ENCODE measurements around the gene CAMK2A. TPM values are rescaled to one million over a fixed set of nuclear protein-coding genes. Genes with fewer than 3 reads are reported as not detected.

Gene CAMK2A
- total RNA-seq, 3 donors from 2014 or later (not counting 1 experiment from before 2014, with no cell fraction given): 0.38 TPM; not detected in 2

DNA sequence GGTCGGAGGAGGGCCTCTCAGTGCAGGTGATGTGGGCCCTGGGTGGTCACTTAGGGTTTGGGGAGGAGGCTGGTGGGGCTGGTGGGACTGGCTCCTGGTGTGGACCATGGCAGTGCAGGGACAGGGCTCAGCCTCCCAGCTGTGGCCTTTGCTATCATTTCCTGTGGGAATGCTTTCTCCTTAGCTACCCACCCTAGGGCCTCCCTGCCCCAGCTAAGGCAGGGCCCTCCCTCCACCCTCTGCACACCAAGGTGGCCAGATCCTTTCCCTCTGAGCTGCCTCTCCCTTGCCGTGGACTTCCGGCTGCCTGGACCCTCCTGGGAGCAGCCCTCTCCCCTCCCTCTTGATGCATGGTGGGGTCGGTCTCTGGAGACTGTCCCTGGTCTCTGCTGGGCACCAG, 35.9 kb upstream of the CAMK2A start:
- intact Hi-C loops (cut with micrococcal nuclease): no loop called here
- H3K9me3 Mint-ChIP-seq: no peaks in the 10 kb centered on the region
- no peak overlapping the region for H3K27ac ChIP-seq (ENCODE audit: low read length)
- no peak overlapping the region for H3K4me3 ChIP-seq (ENCODE audit: low read length)
- H3K27me3 Mint-ChIP-seq (ENCODE audit: low read depth in 2 of 2): peaks cover 0 to 5% of the 10 kb centered on the region in 2 donors
- no peaks in the 10 kb centered on the region for H3K9me3 ChIP-seq (ENCODE audit: control insufficient read depth, insufficient read depth, low read length)
- ATAC-seq (no peak), DNase-seq (no peak)
- H3K36me3 Mint-ChIP-seq: no peaks in the 10 kb centered on the region
- H3K4me3 Mint-ChIP-seq: no peak overlapping the region
- no peak overlapping the region for H3K27ac Mint-ChIP-seq
- H3K27me3 ChIP-seq (ENCODE audit: control insufficient read depth, insufficient read depth, low read length): no peaks in the 10 kb centered on the region
- TF ChIP-seq, protein P1, sequence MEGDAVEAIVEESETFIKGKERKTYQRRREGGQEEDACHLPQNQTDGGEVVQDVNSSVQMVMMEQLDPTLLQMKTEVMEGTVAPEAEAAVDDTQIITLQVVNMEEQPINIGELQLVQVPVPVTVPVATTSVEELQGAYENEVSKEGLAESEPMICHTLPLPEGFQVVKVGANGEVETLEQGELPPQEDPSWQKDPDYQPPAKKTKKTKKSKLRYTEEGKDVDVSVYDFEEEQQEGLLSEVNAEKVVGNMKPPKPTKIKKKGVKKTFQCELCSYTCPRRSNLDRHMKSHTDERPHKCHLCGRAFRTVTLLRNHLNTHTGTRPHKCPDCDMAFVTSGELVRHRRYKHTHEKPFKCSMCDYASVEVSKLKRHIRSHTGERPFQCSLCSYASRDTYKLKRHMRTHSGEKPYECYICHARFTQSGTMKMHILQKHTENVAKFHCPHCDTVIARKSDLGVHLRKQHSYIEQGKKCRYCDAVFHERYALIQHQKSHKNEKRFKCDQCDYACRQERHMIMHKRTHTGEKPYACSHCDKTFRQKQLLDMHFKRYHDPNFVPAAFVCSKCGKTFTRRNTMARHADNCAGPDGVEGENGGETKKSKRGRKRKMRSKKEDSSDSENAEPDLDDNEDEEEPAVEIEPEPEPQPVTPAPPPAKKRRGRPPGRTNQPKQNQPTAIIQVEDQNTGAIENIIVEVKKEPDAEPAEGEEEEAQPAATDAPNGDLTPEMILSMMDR (IDR thresholded peaks at IDR 0.05): no peak
- H3K36me3 ChIP-seq (ENCODE audit: control insufficient read depth, insufficient read depth, low read length): no peaks in the 10 kb centered on the region
- H3K4me1 Mint-ChIP-seq: peaks cover 7 to 8% of the 10 kb centered on the region in 2 donors
- 86% methylated on average over 4 of the region's 4 CpGs for WGBS (ENCODE audit: insufficient coverage)
- H3K4me1 ChIP-seq (ENCODE audit: control insufficient read depth, insufficient read depth, low read length): peaks cover 10% of the 10 kb centered on the region

DNA sequence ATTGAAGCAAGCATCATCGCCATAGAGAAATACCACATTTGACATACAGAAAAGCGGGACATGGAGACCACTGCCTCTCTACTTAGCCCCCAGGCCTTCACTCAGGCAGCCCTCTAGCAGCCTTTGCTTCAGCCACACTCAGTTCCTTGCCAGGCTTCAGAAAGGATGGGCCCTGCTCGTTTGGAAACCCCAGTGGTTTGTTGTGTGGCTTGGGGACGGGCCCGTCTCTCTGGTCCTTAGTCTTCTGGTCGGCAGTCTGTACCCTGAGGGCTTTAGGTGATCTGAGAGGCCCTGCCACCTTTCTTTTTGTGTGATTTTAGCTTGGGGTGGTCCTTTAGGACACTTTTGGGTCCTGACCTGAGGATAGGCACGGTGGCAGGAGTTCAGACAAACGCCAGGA, 34.2 kb upstream of the CAMK2A start:
- intact Hi-C loops (cut with micrococcal nuclease): no loop called here
- no peaks in the 10 kb centered on the region for H3K36me3 ChIP-seq (ENCODE audit: control insufficient read depth, insufficient read depth, low read length)
- H3K9me3 ChIP-seq (ENCODE audit: control insufficient read depth, insufficient read depth, low read length): no peaks in the 10 kb centered on the region
- Mint-ChIP-seq H3K36me3 (no peaks in the 10 kb centered on the region), H3K27ac (no peak overlapping the region), H3K4me1 (peaks cover 7 to 8% of the 10 kb centered on the region in 2 donors), H3K4me3 (no peak overlapping the region), H3K9me3 (no peaks in the 10 kb centered on the region), H3K27me3 (ENCODE audit: low read depth in 2 of 2) (peaks cover 0 to 1% of the 10 kb centered on the region in 2 donors)
- no peaks in the 10 kb centered on the region for H3K4me1 ChIP-seq (ENCODE audit: control insufficient read depth, insufficient read depth, low read length)
- 74% methylated on average over 8 of the region's 8 CpGs for WGBS (ENCODE audit: insufficient coverage)
- H3K27ac ChIP-seq (ENCODE audit: low read length): no peak overlapping the region
- DNase-seq (no peak), ATAC-seq (no peak)
- TF ChIP-seq, protein P1 (IDR thresholded peaks at IDR 0.05): no peak
- no peak overlapping the region for H3K4me3 ChIP-seq (ENCODE audit: low read length)
- no peaks in the 10 kb centered on the region for H3K27me3 ChIP-seq (ENCODE audit: control insufficient read depth, insufficient read depth, low read length)

DNA sequence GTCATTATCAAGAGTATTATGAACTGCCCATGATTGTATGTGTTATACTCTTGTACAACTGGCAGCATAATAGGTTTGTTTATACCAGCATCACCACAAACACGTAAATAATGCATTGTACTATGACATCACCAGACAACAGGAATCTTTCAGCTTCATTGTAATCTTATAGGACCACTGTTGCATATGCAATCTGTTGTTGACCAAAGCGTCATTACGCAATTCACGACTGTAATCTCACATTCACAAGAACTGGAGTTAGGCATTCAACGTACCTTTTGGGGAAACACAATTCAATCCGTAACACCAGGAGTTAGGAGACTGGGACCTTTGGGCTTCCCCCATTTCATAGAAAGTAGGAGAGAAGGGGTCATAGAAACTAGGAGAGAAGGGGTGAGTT, 33.5 kb upstream of the CAMK2A start:
- Histone ChIP-seq H3K36me3 (ENCODE audit: control insufficient read depth, insufficient read depth, low read length) (no peaks in the 10 kb centered on the region), H3K27ac (ENCODE audit: low read length) (no peak overlapping the region), H3K9me3 (ENCODE audit: control insufficient read depth, insufficient read depth, low read length) (no peaks in the 10 kb centered on the region), H3K27me3 (ENCODE audit: control insufficient read depth, insufficient read depth, low read length) (no peaks in the 10 kb centered on the region), H3K4me1 (ENCODE audit: control insufficient read depth, insufficient read depth, low read length) (no peaks in the 10 kb centered on the region), H3K4me3 (ENCODE audit: low read length) (no peak overlapping the region)
- no peak overlapping the region for H3K4me3 Mint-ChIP-seq
- H3K9me3 Mint-ChIP-seq: no peaks in the 10 kb centered on the region
- no peak overlapping the region for H3K27ac Mint-ChIP-seq
- WGBS (ENCODE audit: insufficient coverage): 93% methylated on average over 6 of the region's 6 CpGs
- no peaks in the 10 kb centered on the region for H3K27me3 Mint-ChIP-seq (ENCODE audit: low read depth in 2 of 2)
- TF ChIP-seq, protein P1 (IDR thresholded peaks at IDR 0.05): no peak
- peaks cover 7 to 8% of the 10 kb centered on the region in 2 donors for H3K4me1 Mint-ChIP-seq
- intact Hi-C loops (cut with micrococcal nuclease): no loop called here
- DNase-seq (no peak), ATAC-seq (no peak)
- no peaks in the 10 kb centered on the region for H3K36me3 Mint-ChIP-seq

DNA sequence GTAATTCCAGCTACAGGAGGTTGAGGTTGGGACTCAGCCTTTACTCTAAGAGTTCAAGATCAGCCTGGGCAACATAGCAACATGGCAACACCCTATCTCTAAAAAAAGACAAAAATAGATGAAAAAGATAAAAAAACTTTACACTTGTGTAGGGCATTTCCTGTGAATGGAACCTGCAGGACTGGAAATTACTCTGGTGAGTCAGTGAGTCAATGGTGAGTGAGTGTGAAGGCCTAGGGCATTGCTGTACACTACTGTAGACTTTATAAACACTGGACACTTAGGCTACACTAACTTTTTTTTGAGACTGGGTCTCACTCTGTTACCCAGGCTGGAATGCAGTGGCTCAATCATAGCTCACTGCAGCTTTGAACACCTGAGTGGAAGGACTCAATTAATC, 32.6 kb upstream of the CAMK2A start:
- Histone ChIP-seq H3K9me3 (ENCODE audit: control insufficient read depth, insufficient read depth, low read length) (no peaks in the 10 kb centered on the region), H3K27me3 (ENCODE audit: control insufficient read depth, insufficient read depth, low read length) (no peaks in the 10 kb centered on the region), H3K27ac (ENCODE audit: low read length) (no peak overlapping the region), H3K4me3 (ENCODE audit: low read length) (no peak overlapping the region), H3K4me1 (ENCODE audit: control insufficient read depth, insufficient read depth, low read length) (no peaks in the 10 kb centered on the region), H3K36me3 (ENCODE audit: control insufficient read depth, insufficient read depth, low read length) (no peaks in the 10 kb centered on the region)
- Mint-ChIP-seq H3K27ac (no peak overlapping the region), H3K4me3 (no peak overlapping the region), H3K27me3 (ENCODE audit: low read depth in 2 of 2) (no peaks in the 10 kb centered on the region), H3K36me3 (no peaks in the 10 kb centered on the region), H3K9me3 (no peaks in the 10 kb centered on the region), H3K4me1 (peaks cover 7 to 8% of the 10 kb centered on the region in 2 donors)
- ATAC-seq (peak in 2 of 3 donors; percentile 58 to 70), DNase-seq (no peak)
- TF ChIP-seq, protein P1 (IDR thresholded peaks at IDR 0.05): no peak
- intact Hi-C loops (cut with micrococcal nuclease): no loop called here
